Kidney (tissue), 14 donors: ENCODE data around the gene TRIM62. TPM values are rescaled to one million over a fixed set of nuclear protein-coding genes. Genes with fewer than 3 reads are reported as not detected.

ENCODE experiments used
- DNase-seq, 5 donors: peaks; one replicate each; pipeline ENCODE4 v3.0.0-alpha.2; 2013 to 2020
- FAIRE-seq: peaks from 2 replicates; lab custom pipeline; 2012; peaks lifted over from hg19 to GRCh38; lab: Jason Lieb, UNC
- H3K27ac ChIP-seq, 2 donors: one replicate each; pipeline ENCODE4 v1.7.0; 2013; ENCODE audit warnings: low read depth in 2 of 2, low read length in 2 of 2, inconsistent platforms in 1 of 2
- H3K27me3 ChIP-seq: one replicate; pipeline ENCODE4 v1.7.1; 2013; ENCODE audit warnings: low read length, inconsistent platforms; ENCODE audit not compliant: control insufficient read depth, insufficient read depth
- H3K36me3 ChIP-seq, 3 donors: one replicate each; pipeline versions ENCODE4 v1.7.0 to v1.7.1; 2013; ENCODE audit warnings: low read length in 3 of 3, control low read depth in 1 of 3, inconsistent platforms in 1 of 3; ENCODE audit not compliant: insufficient read depth in 3 of 3, control insufficient read depth in 2 of 3
- H3K4me1 ChIP-seq, 3 donors: one replicate each; pipeline versions ENCODE4 v1.7.0 to v1.7.1; 2013; ENCODE audit warnings: low read length in 3 of 3, inconsistent platforms in 1 of 3, low read depth in 1 of 3; ENCODE audit not compliant: control insufficient read depth in 2 of 3, insufficient read depth in 2 of 3
- H3K4me3 ChIP-seq, 3 donors: one replicate each; pipeline versions ENCODE4 v1.7.0 to v1.8.1; 2013; ENCODE audit warnings: low read length in 3 of 3, control low read depth in 1 of 3, inconsistent platforms in 1 of 3
- H3K9ac ChIP-seq, 3 donors: one replicate each; pipeline versions ENCODE4 v1.7.0 to v1.7.1; 2013; ENCODE audit warnings: low read length in 3 of 3, control low read depth in 1 of 3, inconsistent platforms in 1 of 3
- H3K9me3 ChIP-seq, 3 donors: one replicate each; pipeline versions ENCODE4 v1.7.0 to v1.7.1; 2013; ENCODE audit warnings: low read length in 3 of 3, control low read depth in 1 of 3, inconsistent platforms in 1 of 3; ENCODE audit not compliant: control insufficient read depth in 2 of 3, insufficient read depth in 1 of 3
- intact Hi-C: fragments of 100-400 bp; cut with DNase I; formaldehyde crosslinking; loops from one replicate; pipeline ENCODE4 v1.11.1; 2022
- polyA plus RNA-seq: library from polyadenylated mRNA; stranded (reverse); fragments of 350-450 nt; fragmentation: Illumina TruSeq; extraction: RNeasy Lipid Tissue Mini Kit (QIAGEN cat#74804); gene quantifications from one replicate; pipeline ENCODE4 v1.2.3, GENCODE V29; 2014; ENCODE audit warnings: low read depth, low replicate concordance; ENCODE audit not compliant: insufficient read depth
- total RNA-seq: library from RNA; stranded (reverse); fragmentation: NEBNext Ultra II Directional; extraction: Animal tissue kit (Norgen Biotek cat#: 25700); gene quantifications from one replicate; pipeline ENCODE4 v1.2.1, GENCODE V29; 2021
- TF ChIP-seq, protein P1 (sequence below): IDR thresholded peaks from 3 replicates; pipeline ENCODE4 v1.5.1; 2012; ENCODE audit warnings: mild to moderate bottlenecking, moderate library complexity, borderline replicate concordance; ENCODE audit not compliant: insufficient read depth; ENCODE audit errors: extremely low read depth
- donor health status: control.
- donor health status: control.
- donor health status: control.
- donor health status: control.
- donor health status: control.
- donor health status: DM: yes; HTN: yes; CAD: no.
- donor health status: Normal renal cell carcinoma (clear cell type).

The TRIM62 gene
- total and polyA plus RNA-seq, 2 donors from 2014 or later, result 3.2 to 6.2 TPM

DNA sequence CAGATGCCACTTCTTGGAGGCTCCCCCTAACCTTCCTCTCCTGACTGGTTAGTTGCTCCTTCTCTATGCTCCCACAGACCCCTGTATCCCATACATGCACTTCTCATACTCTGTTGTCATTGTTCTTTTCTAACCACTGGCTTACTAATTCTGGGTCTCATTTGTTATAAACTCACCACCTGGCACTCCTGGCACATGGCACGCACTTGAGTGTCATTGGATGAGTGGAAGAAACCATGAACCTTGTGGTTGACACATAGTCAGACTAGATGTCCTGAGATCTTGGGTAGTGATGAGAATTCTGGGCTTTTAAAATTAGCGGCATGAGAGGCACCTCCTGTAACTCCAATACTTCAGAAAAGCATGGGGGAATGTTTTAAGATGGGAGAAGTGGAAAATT lies 49.3 kb downstream of the TRIM62 start:
- DNase-seq, result peak in 1 of 5 donors; percentile 13
- H3K36me3 ChIP-seq, result no peaks in the 10 kb centered on the region
- FAIRE-seq, result no peak
- TF ChIP-seq, protein P1, sequence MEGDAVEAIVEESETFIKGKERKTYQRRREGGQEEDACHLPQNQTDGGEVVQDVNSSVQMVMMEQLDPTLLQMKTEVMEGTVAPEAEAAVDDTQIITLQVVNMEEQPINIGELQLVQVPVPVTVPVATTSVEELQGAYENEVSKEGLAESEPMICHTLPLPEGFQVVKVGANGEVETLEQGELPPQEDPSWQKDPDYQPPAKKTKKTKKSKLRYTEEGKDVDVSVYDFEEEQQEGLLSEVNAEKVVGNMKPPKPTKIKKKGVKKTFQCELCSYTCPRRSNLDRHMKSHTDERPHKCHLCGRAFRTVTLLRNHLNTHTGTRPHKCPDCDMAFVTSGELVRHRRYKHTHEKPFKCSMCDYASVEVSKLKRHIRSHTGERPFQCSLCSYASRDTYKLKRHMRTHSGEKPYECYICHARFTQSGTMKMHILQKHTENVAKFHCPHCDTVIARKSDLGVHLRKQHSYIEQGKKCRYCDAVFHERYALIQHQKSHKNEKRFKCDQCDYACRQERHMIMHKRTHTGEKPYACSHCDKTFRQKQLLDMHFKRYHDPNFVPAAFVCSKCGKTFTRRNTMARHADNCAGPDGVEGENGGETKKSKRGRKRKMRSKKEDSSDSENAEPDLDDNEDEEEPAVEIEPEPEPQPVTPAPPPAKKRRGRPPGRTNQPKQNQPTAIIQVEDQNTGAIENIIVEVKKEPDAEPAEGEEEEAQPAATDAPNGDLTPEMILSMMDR, result no peak
- H3K4me1 ChIP-seq, result peaks cover 0 to 14% (median 0%) of the 10 kb centered on the region in 3 donors
- no peak overlapping the region for H3K9ac ChIP-seq
- intact Hi-C loops, result no loop called here
- no peak overlapping the region for H3K4me3 ChIP-seq
- no peak overlapping the region for H3K27ac ChIP-seq
- no peaks in the 10 kb centered on the region for H3K27me3 ChIP-seq
- no peaks in the 10 kb centered on the region for H3K9me3 ChIP-seq

GRCh38 chr1:33131191-33131590 lies 50.7 kb downstream of the TRIM62 start:
- Histone ChIP-seq H3K36me3 (no peaks in the 10 kb centered on the region), H3K9me3 (no peaks in the 10 kb centered on the region), H3K27me3 (no peaks in the 10 kb centered on the region), H3K27ac (no peak overlapping the region), H3K4me3 (no peak overlapping the region), H3K4me1 (peaks cover 0 to 18% (median 2%) of the 10 kb centered on the region in 3 donors), H3K9ac (no peak overlapping the region)
- DNase-seq (no peak), FAIRE-seq (no peak)
- intact Hi-C loops, result no loop called here
- TF ChIP-seq, protein P1, result no peak

DNA sequence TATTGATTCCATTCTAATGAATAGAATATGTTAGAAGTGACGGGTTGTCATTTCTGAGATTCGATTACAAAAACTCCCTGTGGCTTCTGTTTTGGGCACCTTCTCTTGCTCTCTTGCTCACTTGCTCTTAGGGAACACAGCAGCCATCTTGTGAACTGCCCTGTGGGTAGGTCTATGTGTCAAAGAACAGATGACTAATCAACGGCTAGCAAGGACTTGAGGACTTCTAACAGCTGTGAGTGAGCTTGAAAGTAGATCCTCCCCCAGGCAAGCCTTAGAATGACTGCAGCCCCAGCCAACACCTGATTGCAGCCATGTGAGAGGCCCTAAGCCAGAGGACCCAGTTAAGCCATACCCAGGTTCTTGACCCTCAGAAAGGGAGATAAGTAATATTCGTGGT lies 51.5 kb downstream of the TRIM62 start:
- H3K4me3 ChIP-seq, result no peak overlapping the region
- H3K36me3 ChIP-seq, result no peaks in the 10 kb centered on the region
- peaks cover 0 to 18% (median 5%) of the 10 kb centered on the region in 3 donors for H3K4me1 ChIP-seq
- no peak for FAIRE-seq
- no peak overlapping the region for H3K27ac ChIP-seq
- DNase-seq, result no peak
- H3K9ac ChIP-seq, result no peak overlapping the region
- intact Hi-C loops, result no loop called here
- no peaks in the 10 kb centered on the region for H3K27me3 ChIP-seq
- TF ChIP-seq, protein P1, result no peak
- H3K9me3 ChIP-seq, result no peaks in the 10 kb centered on the region

GRCh38 chr1:33128781-33129180 lies 53.1 kb downstream of the TRIM62 start:
- DNase-seq (no peak), FAIRE-seq (no peak)
- intact Hi-C loops, result loop anchor here (10.0 kb wide), 1 partner anchor 156 kb away; no protein-coding TSS in a partner anchor
- no peak overlapping the region for H3K4me3 ChIP-seq
- no peaks in the 10 kb centered on the region for H3K9me3 ChIP-seq
- TF ChIP-seq, protein P1, result no peak
- peaks cover 0 to 18% (median 5%) of the 10 kb centered on the region in 3 donors for H3K4me1 ChIP-seq
- H3K36me3 ChIP-seq, result no peaks in the 10 kb centered on the region
- peak overlapping the region in 1 of 3 donors; percentile 35 for H3K9ac ChIP-seq
- no peaks in the 10 kb centered on the region for H3K27me3 ChIP-seq
- no peak overlapping the region for H3K27ac ChIP-seq
